GM23338 (cell line): ENCODE data around the gene LHX1. TPM values are rescaled to one million over a fixed set of nuclear protein-coding genes. Genes with fewer than 3 reads are reported as not detected.

ENCODE experiments used
- ATAC-seq: fragments of 200-7000 bp; cut with Tn5 transposase; 3 replicates; pipeline ENCODE4 v1.9.1; 2020
- DNase-seq: peaks from one replicate; pipeline ENCODE4 v3.0.0-alpha.2; 2015; ENCODE audit warnings: low spot score
- H2AFZ ChIP-seq: fragments of 200-600 bp; sonication (generic); 2 replicates; pipeline ENCODE4 v1.8.0; 2016; ENCODE audit warnings: antibody characterized with exemption, mild to moderate bottlenecking, moderate library complexity
- H3F3A ChIP-seq: fragments of 200-600 bp; sonication (generic); replicated peaks from 2 replicates; pipeline ENCODE4 v1.8.0; 2017; ENCODE audit warnings: antibody characterized with exemption, mixed run types, low read depth
- H3K27ac ChIP-seq: fragments of 200-600 bp; sonication (generic); 2 replicates; pipeline ENCODE4 v1.6.1; 2016; ENCODE audit warnings: low read depth
- H3K27me3 ChIP-seq: fragments of 200-600 bp; sonication (generic); 2 replicates; pipeline ENCODE4 v1.8.0; 2016; ENCODE audit warnings: mild to moderate bottlenecking, mixed run types, moderate library complexity; ENCODE audit not compliant: insufficient read depth
- H3K36me3 ChIP-seq: fragments of 200-600 bp; sonication (generic); 2 replicates; pipeline ENCODE4 v1.8.0; 2016; ENCODE audit warnings: mild to moderate bottlenecking; ENCODE audit not compliant: insufficient read depth
- H3K4me1 ChIP-seq: fragments of 200-600 bp; sonication (generic); 2 replicates; pipeline ENCODE4 v1.8.0; 2016; ENCODE audit warnings: mild to moderate bottlenecking, moderate library complexity; ENCODE audit not compliant: insufficient read depth
- H3K4me2 ChIP-seq: fragments of 200-600 bp; sonication (generic); 2 replicates; pipeline ENCODE4 v1.7.1; 2017; ENCODE audit warnings: mixed run types
- H3K4me3 ChIP-seq: fragments of 200-600 bp; sonication (generic); 2 replicates; pipeline ENCODE4 v1.6.1; 2016; ENCODE audit warnings: mixed run types
- H3K79me2 ChIP-seq: fragments of 200-600 bp; sonication (generic); replicated peaks from 2 replicates; pipeline ENCODE4 v1.8.0; 2017; ENCODE audit warnings: mild to moderate bottlenecking; ENCODE audit not compliant: insufficient read depth
- H3K9me2 ChIP-seq: fragments of 200-600 bp; sonication (generic); 2 replicates; pipeline ENCODE4 v1.8.0; 2017; ENCODE audit not compliant: insufficient read depth
- H4K20me1 ChIP-seq: fragments of 200-600 bp; sonication (generic); replicated peaks from 2 replicates; pipeline ENCODE4 v1.8.0; 2017; ENCODE audit warnings: mild to moderate bottlenecking; ENCODE audit not compliant: insufficient read depth
- H3K27ac Mint-ChIP-seq: 2 replicates; pipeline ENCODE4 v1.8.0; 2020; ENCODE audit warnings: inconsistent platforms, mild to moderate bottlenecking, moderate library complexity, mixed read lengths
- H3K27me3 Mint-ChIP-seq: 3 replicates; pipeline ENCODE4 v1.8.0; 2022; ENCODE audit warnings: low read depth, mild to moderate bottlenecking, moderate library complexity, mixed read lengths, inconsistent platforms; ENCODE audit not compliant: insufficient read depth, poor library complexity
- H3K36me3 Mint-ChIP-seq: 3 replicates; pipeline ENCODE4 v1.8.0; 2021; ENCODE audit warnings: low read depth, mild to moderate bottlenecking, inconsistent platforms, moderate library complexity, mixed read lengths
- H3K4me1 Mint-ChIP-seq: 3 replicates; pipeline ENCODE4 v1.8.0; 2020; ENCODE audit warnings: mild to moderate bottlenecking, inconsistent platforms, mixed read lengths
- H3K4me3 Mint-ChIP-seq: 3 replicates; pipeline ENCODE4 v1.8.0; 2021; ENCODE audit warnings: moderate library complexity, mild to moderate bottlenecking, inconsistent platforms, mixed read lengths
- H3K9me3 Mint-ChIP-seq: 3 replicates; pipeline ENCODE4 v1.8.0; 2020; ENCODE audit warnings: moderate library complexity, mild to moderate bottlenecking, inconsistent platforms, mixed read lengths
- CTCF ChIP-seq, 2 experiments: fragments of 200-600 bp in 1 of 2; sonication (generic) in 1 of 2; conservative IDR thresholded peaks; 2 replicates each; pipeline versions ENCODE4 v1.5.1 to v1.6.1; 2016 to 2017; ENCODE audit warnings: antibody characterized with exemption in 2 of 2, low read depth in 2 of 2, mild to moderate bottlenecking in 2 of 2, moderate library complexity in 1 of 2
- EZH2 ChIP-seq: fragments of 200-600 bp; sonication (generic); IDR thresholded peaks from one replicate; pipeline ENCODE4 v1.8.0; 2017; ENCODE audit warnings: antibody characterized with exemption, mild to moderate bottlenecking, low read depth; ENCODE audit not compliant: unreplicated experiment
- polyA plus RNA-seq: library from polyadenylated mRNA; unstranded; fragments of >200 nt; fragmentation: Nextera tagmentation; extraction: Ambion mirVana; gene quantifications from 2 replicates; pipeline ENCODE4 v1.2.1, GENCODE V29; 2016
- small RNA-seq: library from RNA; depleted of rRNA; stranded (forward); fragments of <200 nt; gene quantifications from one replicate; pipeline ENCODE3, GENCODE V24; 2014; ENCODE audit warnings: low replicate concordance
- total RNA-seq: library from RNA; depleted of rRNA; stranded (reverse); fragments of >200 nt; shearing (Covaris generic); gene quantifications from 2 replicates; pipeline ENCODE4 v1.2.3, GENCODE V29; 2014; rRNA removed

Gene LHX1
- total and polyA plus RNA-seq, 2 experiments from 2014 or later: 0.52 to 0.74 TPM

DNA sequence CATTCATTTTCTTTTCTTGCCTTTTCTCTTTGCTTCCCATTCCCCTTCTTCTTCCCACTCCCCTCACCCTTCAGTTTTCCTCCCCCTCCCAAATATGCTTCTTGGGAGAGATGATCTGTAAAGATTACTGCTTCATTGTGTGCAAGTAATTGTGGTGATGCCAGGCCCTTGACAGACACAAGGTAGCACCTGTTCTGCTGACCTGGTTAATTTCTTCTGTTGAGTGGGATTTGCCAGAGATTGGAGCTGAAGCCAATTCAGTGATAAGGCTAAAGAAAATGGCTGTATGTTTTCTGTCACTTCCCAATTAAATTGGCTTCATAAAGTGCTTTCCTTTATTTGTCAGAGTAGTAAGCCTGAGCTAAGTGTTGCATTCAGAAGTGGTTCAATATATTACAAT, 56.0 kb downstream of the LHX1 start:
- Histone ChIP-seq H2AFZ (no peak overlapping the region), H3K4me3 (no peak overlapping the region), H4K20me1 (peaks cover under 1% of the 10 kb centered on the region; the same call in 1 of the 2 replicates), H3K36me3 (peaks cover 52% of the 10 kb centered on the region), H3K4me2 (no peak overlapping the region), H3K4me1 (no peaks in the 10 kb centered on the region), H3K9me2 (no peaks in the 10 kb centered on the region), H3F3A (no peaks in the 10 kb centered on the region), H3K27me3 (no peaks in the 10 kb centered on the region), H3K79me2 (no peaks in the 10 kb centered on the region), H3K27ac (no peak overlapping the region)
- Mint-ChIP-seq H3K9me3 (peaks cover 3% of the 10 kb centered on the region; the same call in 2 of the 3 replicates), H3K4me3 (no peak overlapping the region), H3K4me1 (no peaks in the 10 kb centered on the region), H3K27ac (no peak overlapping the region), H3K27me3 (no peaks in the 10 kb centered on the region), H3K36me3 (peaks cover 60% of the 10 kb centered on the region)
- DNase-seq (no peak), ATAC-seq (no peak)
- no peak for TF ChIP-seq CTCF (conservative IDR thresholded peaks at IDR 0.05; ENCODE audit: low read depth in 2 of 2)
- TF ChIP-seq EZH2: no peak

Small RNAs within 50 kb of the gene (small RNA-seq; reads per million reads assigned to genes)
- gene AC243773.2: not detected

Other genes with a start within 250 kb of the LHX1 start
- 40.2 and 53.7 TPM in 2 replicates for gene AATF, start 11.5 kb downstream of the LHX1 start, total RNA-seq
- gene AATF, start 11.5 kb downstream of the LHX1 start, polyA plus RNA-seq: 64.1 and 71.2 TPM in 2 replicates